CD1c-positive myeloid dendritic cell (primary cell): Measurements from ENCODE around the gene EIF5A2.
A peak's percentile ranks its signal among the peaks of the same experiment; 100 is the strongest.
"Not testable (repeated sequence)": the region's sequence is repeated elsewhere in the genome, so short reads cannot be mapped to it uniquely, and the experiment has no call there.

Experiments
- DNase-seq: peaks from one replicate; pipeline ENCODE4 v3.0.0-alpha.2; 2016; ENCODE audit errors: extremely low spot score

The EIF5A2 gene

GRCh38 chr3:170896781-170897180, 11.7 kb downstream of the EIF5A2 start:
- no peak for DNase-seq

- DNase-seq = not testable (repeated sequence)
These were observed 12.1 kb downstream of the EIF5A2 start for GRCh38 chr3:170896333-170896732.

GRCh38 chr3:170893895-170894294, 14.5 kb downstream of the EIF5A2 start:
- DNase-seq = no peak

GRCh38 chr3:170889630-170890029, 18.8 kb downstream of the EIF5A2 start:
- no peak for DNase-seq

GRCh38 chr3:170889132-170889531, 19.3 kb downstream of the EIF5A2 start:
- DNase-seq = no peak

- DNase-seq = not testable (repeated sequence)
These were observed 24.1 kb downstream of the EIF5A2 start for GRCh38 chr3:170884109-170884930.

- DNase-seq = not testable (repeated sequence)
These were observed 29.7 kb downstream of the EIF5A2 start for GRCh38 chr3:170878688-170879087.

GRCh38 chr3:170877311-170877710, 31.1 kb downstream of the EIF5A2 start:
- DNase-seq = not testable (repeated sequence)

- no peak for DNase-seq
These were observed 31.9 kb downstream of the EIF5A2 start for GRCh38 chr3:170876537-170876936.

- peak; percentile 99 for DNase-seq
These were observed 38.5 kb downstream of the EIF5A2 start, which contains the start of gene RPL22L1 for GRCh38 chr3:170869645-170870593. Gene RPL22L1, minus strand, starts transcription at chr3:170870195. Its CDS starts 28 bp downstream, at chr3:170870167.

- no peak for DNase-seq
These were observed 39.2 kb downstream of the EIF5A2 start for GRCh38 chr3:170869239-170869590.

- DNase-seq = no peak
These were observed 39.7 kb downstream of the EIF5A2 start for GRCh38 chr3:170868577-170869238.

GRCh38 chr3:170867143-170867937, 41.1 kb downstream of the EIF5A2 start:
- peak; percentile 52 for DNase-seq

- no peak for DNase-seq
These were observed 41.9 kb downstream of the EIF5A2 start for GRCh38 chr3:170866499-170866898.

- no peak for DNase-seq
These were observed 43.0 kb downstream of the EIF5A2 start for GRCh38 chr3:170865209-170866094.

- no peak for DNase-seq
These were observed 43.8 kb downstream of the EIF5A2 start for GRCh38 chr3:170864525-170865208.

- DNase-seq = no peak
These were observed 44.6 kb downstream of the EIF5A2 start for GRCh38 chr3:170863816-170864215.

- no peak for DNase-seq
These were observed 45.6 kb downstream of the EIF5A2 start for GRCh38 chr3:170862618-170863374.

- no peak for DNase-seq
These were observed 49.8 kb downstream of the EIF5A2 start for GRCh38 chr3:170858599-170858998.
